ENCODE data around the gene JPH3. TPM values are rescaled to one million over a fixed set of nuclear protein-coding genes. Genes with fewer than 3 reads are reported as not detected.

Gene JPH3
- total RNA-seq, 1 donor from 2014 or later, result 0.08 TPM

DNA sequence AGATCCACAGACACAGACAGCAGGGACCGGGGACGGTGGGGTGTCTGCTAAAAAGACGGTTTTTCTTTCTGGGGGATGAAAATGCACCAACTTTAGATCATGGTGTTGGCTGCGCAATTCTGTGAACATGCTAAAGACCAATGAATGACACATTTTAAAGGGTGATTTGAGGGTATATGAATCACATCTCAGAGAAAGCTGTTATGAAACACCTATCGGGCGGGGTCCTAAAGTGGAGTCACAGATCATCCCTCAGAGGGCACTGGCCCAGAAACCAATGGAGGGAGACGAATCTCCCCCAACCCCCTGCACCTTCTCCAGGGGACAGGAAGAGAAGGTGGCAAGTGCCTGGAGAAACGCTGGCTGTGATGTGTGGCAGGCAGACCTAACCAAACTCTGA, 137.5 kb downstream of the JPH3 start:
- ATAC-seq (ENCODE audit: poor library complexity), result no peak
- intact Hi-C loops (cut with DNase I), result no loop called here
- no peak for DNase-seq

- no peak for DNase-seq
- intact Hi-C loops (cut with DNase I), result no loop called here
- ATAC-seq (ENCODE audit: poor library complexity), result no peak
Observed at GRCh38 chr16:87740441-87740840, 138.1 kb downstream of the JPH3 start.

GRCh38 chr16:87740909-87741424, 138.7 kb downstream of the JPH3 start:
- DNase-seq (peak; percentile 68), ATAC-seq (ENCODE audit: poor library complexity) (peak; percentile 92)
- intact Hi-C loops (cut with DNase I), result no loop called here

DNA sequence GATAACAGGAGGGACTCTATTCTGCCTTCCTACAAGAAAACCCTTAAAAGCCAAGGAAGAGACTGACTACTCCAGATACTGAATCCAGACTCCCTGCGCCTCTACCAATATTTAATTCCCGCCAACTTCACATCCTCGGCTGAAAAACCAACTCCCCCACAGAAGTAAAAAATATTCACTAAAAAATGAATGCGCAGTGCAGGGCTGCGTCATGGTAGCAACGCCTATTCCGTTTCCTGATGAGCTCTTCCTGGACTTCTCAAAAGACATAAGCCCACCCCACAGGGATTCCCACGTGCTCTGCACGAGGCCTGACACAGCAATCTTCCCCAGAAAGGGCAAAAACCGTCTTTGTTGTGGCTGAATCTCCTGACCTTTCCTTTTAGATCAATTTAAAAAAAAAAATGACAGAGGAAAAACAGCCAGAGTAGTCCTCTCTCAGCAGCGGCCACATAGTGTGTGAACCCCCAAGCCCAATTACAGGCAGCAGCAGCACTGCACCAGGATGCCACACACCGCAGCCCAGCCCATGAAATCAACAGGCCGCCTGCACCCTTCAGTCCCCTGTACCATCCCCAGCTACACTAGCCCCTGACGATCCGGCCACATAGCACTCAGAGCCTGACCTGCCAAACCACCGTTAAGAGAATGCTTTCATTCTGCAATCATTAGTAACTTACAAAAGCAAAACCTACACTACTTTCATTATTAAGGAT, 139.6 kb downstream of the JPH3 start:
- intact Hi-C loops (cut with DNase I), result no loop called here
- ATAC-seq (ENCODE audit: poor library complexity) (no peak), DNase-seq (no peak)

DNA sequence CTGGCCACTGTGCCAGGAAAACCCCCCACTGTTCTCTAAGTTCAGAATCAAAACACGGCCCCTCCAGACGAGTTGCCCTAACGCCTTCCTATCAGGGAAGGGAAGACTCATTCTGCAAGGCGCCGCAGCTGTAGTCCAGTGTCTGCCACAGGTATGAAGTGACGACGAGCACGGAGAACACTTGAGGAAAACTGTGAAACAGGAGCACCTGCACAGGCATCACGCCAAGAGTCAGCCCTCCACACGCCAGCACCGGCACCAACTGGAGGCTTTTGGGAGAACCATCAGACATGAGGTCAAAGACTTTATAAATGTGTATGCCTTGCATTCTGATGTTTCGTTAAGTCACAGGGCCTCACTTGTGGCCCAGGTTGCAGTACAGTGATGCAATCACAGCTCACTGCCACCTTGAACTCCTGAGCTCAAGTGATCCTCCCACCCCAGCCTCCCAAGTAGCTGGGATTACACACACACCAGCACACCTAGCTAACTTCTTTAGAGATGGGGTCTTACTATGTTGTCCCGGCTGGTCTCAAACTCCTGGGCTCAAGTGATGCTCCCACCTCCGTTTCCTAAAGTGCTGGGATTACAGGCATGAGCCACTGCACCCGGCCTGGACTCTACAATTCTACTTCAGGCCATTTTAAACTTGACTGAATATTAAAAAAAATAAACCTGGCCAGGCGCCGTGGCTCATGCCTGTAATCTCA, 140.6 kb downstream of the JPH3 start:
- ATAC-seq (ENCODE audit: poor library complexity), result no peak

GRCh38 chr16:87744750-87745514, 142.6 kb downstream of the JPH3 start:
- ATAC-seq (ENCODE audit: poor library complexity) (no peak), DNase-seq (no peak)
- intact Hi-C loops (cut with DNase I), result no loop called here

More for the DNA sequence above, 140.6 kb downstream of the JPH3 start:
- no peak for DNase-seq
- intact Hi-C loops (cut with DNase I), result no loop called here

- ATAC-seq (ENCODE audit: poor library complexity) (no peak), DNase-seq (no peak)
- intact Hi-C loops (cut with DNase I), result no loop called here
Observed at GRCh38 chr16:87746178-87746577, 143.9 kb downstream of the JPH3 start.

Other genes starting within 250 kb of the JPH3 start
- 78.9 TPM for gene FBXO31, start 218.7 kb upstream of the JPH3 start, total RNA-seq
- 118 TPM for gene MAP1LC3B, start 210.2 kb upstream of the JPH3 start, total RNA-seq
- 13.2 TPM for gene ZCCHC14, start 109.5 kb upstream of the JPH3 start, total RNA-seq
- gene KLHDC4, start 163.5 kb downstream of the JPH3 start, total RNA-seq, result 8.7 TPM